Measurements from ENCODE around the gene TOR1AIP2. TPM values are rescaled to one million over a fixed set of nuclear protein-coding genes. Genes with fewer than 3 reads are reported as not detected.
"Not testable (repeated sequence)": the region's sequence is repeated elsewhere in the genome, so short reads cannot be mapped to it uniquely, and the experiment has no call there.

Gene TOR1AIP2
- total RNA-seq, 1 donor from 2014 or later = 51.6 TPM

GRCh38 chr1:179806333-179806732 is 71.3 kb downstream of the TOR1AIP2 start:
- no peak for DNase-seq

DNA sequence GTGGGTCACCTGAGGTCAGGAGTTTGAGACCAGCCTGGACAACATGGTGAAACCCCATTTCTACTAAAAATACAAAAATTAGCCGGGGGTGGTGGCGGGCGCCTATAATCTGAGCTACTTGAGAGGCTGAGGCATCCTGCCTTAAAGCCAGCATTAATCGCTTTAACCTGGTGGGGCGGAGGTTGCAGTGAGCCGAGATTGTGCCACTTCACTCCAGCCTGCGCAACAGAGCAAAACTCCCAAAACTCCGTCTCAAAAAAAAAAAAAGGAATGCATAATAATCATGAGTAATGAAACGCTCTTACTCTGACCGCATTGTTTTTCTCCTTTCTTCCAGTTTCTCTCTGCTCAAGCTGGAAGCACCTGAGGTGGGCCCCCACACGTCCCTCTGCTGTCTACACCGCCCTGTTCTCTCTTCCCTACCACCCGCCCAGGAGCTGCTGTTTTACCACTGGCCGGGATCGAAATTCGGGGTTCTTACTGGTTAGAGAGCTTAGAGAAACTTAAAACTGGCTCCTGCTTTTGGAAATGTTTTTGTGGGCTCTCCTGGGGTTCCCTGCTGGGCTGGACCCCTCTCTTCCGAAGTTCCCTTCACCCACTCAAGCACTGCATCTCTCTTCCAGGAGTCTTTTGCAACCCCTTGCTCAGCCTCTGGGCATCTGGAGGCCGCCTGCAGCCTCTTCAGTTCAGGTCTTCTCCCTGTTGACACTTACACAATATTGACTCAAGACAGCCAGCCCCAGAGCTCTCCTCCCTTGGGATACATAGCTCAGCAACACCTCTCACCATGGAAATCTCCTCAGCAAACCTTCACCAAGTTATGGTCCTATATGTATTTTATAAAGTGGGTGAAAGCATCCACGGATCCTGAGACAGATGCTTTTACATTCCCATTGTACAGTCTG is 72.1 kb downstream of the TOR1AIP2 start:
- no peak for DNase-seq

DNA sequence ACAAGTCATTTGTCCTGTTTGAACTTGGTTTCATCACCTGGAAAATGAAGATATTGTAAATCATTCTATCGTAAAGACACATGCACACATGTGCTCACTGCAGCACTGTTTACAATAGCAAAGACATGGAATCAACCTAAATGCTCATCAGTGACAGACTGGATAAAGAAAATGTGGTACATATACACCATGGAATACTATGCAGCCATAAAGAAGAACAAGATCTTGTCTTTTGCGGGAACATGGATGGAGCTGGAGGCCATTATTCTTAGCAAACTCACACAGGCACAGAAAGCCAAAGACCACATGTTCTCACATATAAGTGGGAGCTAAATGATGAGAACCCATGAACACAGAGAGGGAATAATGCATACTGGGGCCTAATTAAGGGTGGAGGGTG is 73.2 kb downstream of the TOR1AIP2 start:
- DNase-seq = not testable (repeated sequence)

DNA sequence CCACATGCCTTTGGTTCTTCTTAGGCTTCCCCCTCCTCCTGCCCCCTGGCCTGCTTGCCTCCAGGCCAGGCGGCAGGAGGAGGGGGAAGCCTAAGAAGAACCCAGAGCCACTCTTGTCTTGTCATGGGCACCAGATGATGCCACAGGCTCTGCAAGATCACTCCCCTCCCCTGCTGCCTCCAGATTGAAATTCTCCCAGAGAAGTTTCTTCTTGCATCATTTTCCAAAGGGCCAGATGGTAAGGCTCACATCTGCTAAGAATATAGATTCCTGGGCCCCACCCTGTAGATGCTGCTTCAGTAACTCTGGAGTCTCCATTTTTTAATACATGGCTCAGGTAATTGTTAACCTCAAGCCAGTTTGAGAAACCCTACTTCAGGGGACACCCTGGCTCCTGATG is 73.7 kb downstream of the TOR1AIP2 start:
- no peak for DNase-seq

GRCh38 chr1:179803104-179803503 is 74.5 kb downstream of the TOR1AIP2 start:
- DNase-seq = no peak

DNA sequence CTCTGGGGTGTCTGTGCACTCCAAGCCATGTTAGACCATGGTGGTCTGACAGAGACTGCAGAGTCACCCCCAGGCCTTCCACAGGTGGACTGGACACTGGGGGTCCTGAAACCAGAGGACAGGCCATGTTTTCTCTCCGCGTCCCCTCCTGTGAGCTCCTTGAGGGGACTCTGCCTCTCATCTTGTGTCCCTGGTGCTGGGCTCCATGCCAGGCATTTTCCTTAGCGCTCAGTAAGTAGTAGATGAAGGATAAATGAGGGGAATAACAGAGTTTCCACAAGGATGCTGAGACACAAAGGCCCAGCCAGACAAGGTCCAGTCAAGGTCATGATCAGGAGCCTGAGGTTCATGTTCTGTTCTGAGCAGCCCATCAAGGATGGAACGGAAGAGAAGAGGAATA is 77.1 kb downstream of the TOR1AIP2 start:
- no peak for DNase-seq

- DNase-seq = no peak
Measured at GRCh38 chr1:179798864-179799516, 78.6 kb downstream of the TOR1AIP2 start.

- DNase-seq = no peak
Measured at GRCh38 chr1:179798213-179798863, 79.3 kb downstream of the TOR1AIP2 start.

- DNase-seq = no peak
Measured at GRCh38 chr1:179794669-179795068, 82.9 kb downstream of the TOR1AIP2 start.

DNA sequence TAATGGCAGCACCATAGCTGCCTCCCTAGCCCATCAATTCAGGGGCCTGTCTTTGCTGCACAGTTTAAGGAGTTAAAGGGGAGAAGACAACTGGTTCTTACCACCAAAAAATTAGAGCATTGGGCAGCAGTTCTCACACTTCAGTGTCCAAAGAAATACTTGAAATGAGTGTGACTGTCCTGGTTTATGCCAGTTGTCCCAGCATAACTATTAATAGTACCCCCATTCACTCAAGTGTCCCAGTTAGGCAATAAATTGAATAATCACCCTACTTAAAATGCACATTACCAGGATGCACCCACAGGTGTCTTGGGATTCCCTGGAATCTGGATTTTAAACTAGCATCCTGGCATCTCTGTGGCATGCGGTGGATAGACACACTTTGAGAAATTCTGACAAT is 83.5 kb downstream of the TOR1AIP2 start:
- no peak for DNase-seq

- DNase-seq = no peak
Measured at GRCh38 chr1:179793281-179793680, 84.3 kb downstream of the TOR1AIP2 start.

Other genes with a start within 250 kb of the TOR1AIP2 start
- 0.10 TPM for gene FAM163A, start 134.5 kb downstream of the TOR1AIP2 start, total RNA-seq
- 48.8 TPM for gene TOR1AIP1, start 4.5 kb upstream of the TOR1AIP2 start, total RNA-seq
- gene CEP350, start 77.0 kb upstream of the TOR1AIP2 start, total RNA-seq = 69.0 TPM